ENCODE results near the gene CUEDC1. TPM values are rescaled to one million over a fixed set of nuclear protein-coding genes. Genes with fewer than 3 reads are reported as not detected.
"Not testable (repeated sequence)": the region's sequence is repeated elsewhere in the genome, so short reads cannot be mapped to it uniquely, and the experiment has no call there.

The CUEDC1 gene
- total RNA-seq, 3 donors from 2014 or later, result 23.5 to 46.8 (median 23.6) TPM

DNA sequence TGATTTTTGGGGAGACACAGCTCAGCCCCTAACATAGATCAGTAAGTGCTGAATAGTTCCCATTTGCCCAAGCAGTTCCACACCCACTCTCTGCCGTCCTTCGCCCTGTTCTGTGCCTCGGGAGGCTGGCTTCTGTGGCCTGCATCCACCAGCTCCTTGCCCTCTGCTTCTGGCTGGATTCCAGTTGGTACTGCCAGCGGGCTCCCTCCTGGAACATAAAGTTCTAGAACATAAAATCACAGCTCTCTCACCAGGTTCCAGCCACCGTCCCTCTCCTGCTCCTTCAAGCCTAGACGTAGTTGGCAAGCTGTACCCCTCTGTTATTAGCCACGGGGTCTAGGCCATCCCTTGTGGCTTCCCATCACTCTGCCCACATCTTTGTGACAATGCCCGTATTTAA, 101.5 kb downstream of the CUEDC1 start:
- ATAC-seq, result no peak
- peaks cover 28% of the 10 kb centered on the region for H3K4me1 ChIP-seq (ENCODE audit: low read depth)
- TF ChIP-seq, protein P1, sequence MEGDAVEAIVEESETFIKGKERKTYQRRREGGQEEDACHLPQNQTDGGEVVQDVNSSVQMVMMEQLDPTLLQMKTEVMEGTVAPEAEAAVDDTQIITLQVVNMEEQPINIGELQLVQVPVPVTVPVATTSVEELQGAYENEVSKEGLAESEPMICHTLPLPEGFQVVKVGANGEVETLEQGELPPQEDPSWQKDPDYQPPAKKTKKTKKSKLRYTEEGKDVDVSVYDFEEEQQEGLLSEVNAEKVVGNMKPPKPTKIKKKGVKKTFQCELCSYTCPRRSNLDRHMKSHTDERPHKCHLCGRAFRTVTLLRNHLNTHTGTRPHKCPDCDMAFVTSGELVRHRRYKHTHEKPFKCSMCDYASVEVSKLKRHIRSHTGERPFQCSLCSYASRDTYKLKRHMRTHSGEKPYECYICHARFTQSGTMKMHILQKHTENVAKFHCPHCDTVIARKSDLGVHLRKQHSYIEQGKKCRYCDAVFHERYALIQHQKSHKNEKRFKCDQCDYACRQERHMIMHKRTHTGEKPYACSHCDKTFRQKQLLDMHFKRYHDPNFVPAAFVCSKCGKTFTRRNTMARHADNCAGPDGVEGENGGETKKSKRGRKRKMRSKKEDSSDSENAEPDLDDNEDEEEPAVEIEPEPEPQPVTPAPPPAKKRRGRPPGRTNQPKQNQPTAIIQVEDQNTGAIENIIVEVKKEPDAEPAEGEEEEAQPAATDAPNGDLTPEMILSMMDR (IDR thresholded peaks at IDR 0.05), result no peak
- no peak for DNase-seq
- intact Hi-C loops (cut with DNase I, micrococcal nuclease), result no loop called here
- H3K36me3 ChIP-seq (ENCODE audit: low read depth), result no peaks in the 10 kb centered on the region
- no peak overlapping the region for H3K4me3 ChIP-seq
- H3K9me3 ChIP-seq, result no peaks in the 10 kb centered on the region

DNA sequence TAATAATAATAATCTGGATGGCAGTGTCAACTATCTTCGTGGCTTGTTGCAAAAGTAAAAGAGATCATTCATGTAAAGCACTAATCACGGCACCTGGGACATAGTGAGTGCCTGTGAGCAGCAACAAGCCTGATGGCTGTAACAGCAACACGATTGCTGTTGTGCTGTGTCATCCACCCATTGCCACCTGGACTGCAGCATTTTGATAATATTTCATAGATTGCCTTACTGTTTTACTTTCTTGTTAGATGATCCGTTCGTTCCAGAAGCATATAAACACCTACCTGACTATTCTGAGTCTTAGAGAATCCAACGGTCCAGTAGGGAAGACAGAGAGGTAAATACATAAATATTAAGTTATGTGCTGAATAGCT, 102.3 kb downstream of the CUEDC1 start:
- TF ChIP-seq, protein P1 (IDR thresholded peaks at IDR 0.05), result no peak
- ATAC-seq (no peak), DNase-seq (no peak)
- H3K4me3 ChIP-seq, result no peak overlapping the region
- intact Hi-C loops (cut with DNase I, micrococcal nuclease), result no loop called here
- no peaks in the 10 kb centered on the region for H3K36me3 ChIP-seq (ENCODE audit: low read depth)
- peaks cover 26% of the 10 kb centered on the region for H3K4me1 ChIP-seq (ENCODE audit: low read depth)
- H3K9me3 ChIP-seq, result no peaks in the 10 kb centered on the region

DNA sequence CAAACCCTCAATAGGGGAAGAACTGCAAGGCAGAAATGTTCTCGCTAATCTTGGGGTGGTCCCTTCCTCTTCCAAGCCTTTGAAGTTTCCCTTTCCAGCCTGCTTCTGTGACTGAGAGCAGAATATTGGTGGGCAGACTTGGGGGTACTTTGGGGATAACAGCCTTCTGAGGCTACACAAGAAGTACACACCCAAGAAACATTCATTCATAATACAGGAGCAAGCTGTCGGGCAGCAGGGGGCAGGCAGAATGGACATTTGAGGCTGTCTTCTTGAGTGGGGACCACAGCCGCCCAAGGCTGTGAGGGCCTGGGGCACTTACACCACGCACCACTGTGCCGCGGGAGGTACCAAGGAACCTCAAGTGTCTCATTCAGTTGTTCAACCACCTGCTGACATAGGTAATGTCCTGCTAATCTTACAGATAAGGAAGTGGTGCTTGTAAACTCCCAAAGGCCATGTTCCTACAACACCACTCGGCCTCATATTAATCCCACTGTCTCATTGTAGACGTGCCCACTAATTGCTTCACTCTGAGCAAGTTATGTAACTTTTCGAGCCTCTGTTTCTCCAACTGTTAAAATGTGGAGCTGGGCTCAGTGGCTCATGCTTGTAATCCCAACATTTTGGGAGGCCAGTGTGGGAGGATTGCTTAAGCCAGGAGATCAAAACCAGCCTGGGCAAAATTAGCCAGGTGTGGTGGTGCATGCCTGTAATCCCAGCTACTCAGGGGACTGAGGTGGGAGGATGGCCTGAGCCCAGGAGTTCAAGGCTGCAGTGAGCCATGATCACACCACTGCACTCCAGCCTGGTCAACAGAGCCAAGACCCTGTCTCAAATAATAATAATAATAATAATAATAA, 102.9 kb downstream of the CUEDC1 start:
- Histone ChIP-seq H3K4me3 (no peak overlapping the region), H3K9me3 (no peaks in the 10 kb centered on the region), H3K4me1 (ENCODE audit: low read depth) (peaks cover 22% of the 10 kb centered on the region), H3K36me3 (ENCODE audit: low read depth) (no peaks in the 10 kb centered on the region)
- ATAC-seq (no peak), DNase-seq (no peak)
- TF ChIP-seq, protein P1 (IDR thresholded peaks at IDR 0.05), result no peak
- intact Hi-C loops (cut with DNase I, micrococcal nuclease), result no loop called here

DNA sequence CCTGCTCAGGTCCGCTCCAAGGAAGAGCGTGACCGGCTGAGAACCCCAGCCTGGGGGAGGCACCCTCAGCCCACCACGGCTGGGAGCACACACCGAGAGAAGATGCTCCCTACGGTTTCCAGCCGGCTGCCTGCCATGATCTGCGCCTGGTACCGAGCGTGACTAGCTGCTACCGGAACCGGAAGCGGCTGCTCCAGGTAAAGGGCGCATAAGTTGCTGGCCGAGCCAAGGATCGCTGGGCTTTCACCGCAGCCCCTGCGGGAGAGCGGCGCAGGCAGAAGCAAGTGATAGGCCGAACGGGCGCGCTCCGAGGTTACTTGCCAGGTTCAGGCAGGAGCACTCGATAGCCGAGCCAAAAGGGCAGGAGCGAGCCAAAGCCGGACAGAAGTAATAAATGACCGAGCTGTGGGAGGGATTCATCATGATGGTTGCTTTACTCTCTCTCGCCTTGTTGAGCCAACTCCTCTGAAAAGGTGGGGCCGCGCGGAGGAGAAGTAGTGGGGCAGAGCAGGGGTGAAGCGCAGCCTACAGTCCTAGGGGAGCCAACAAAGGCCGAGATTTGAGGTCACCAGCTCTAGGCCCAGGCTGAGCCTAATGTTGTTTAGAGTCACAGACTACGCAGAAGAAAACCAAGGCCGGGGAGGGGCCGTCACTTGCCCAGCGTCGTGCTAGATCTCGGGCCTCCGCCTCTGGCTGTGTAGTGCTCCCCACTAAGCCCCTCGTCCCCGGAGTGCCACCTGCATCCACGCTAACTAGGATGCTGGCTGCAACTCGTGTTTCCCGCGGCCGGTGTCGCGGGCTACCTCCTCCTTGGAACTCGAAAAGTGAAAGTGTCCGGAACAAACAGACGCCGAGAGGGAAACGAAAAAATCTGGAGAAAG, 105.1 kb downstream of the CUEDC1 start, which contains the start of gene MRPS23:
TSS of gene MRPS23 (minus strand) at position 171 of the 881 bp plus-strand sequence. CDS start at position 137, 34 bp downstream.
- Histone ChIP-seq H3K4me1 (ENCODE audit: low read depth) (peaks cover 22% of the 10 kb centered on the region), H3K4me3 (peak within 1 kb of the TSS; percentile 74), H3K9me3 (no peaks in the 10 kb centered on the region), H3K36me3 (ENCODE audit: low read depth) (no peaks in the 10 kb centered on the region)
- DNase-seq (peak; percentile 98 to 99 (median 98)), ATAC-seq (peak; percentile 97)
- intact Hi-C loops (cut with DNase I, micrococcal nuclease), result loop anchor here in 1 of 2 donors (10.0 kb wide), 1 partner anchor 265 kb away; no protein-coding TSS in a partner anchor
- TF ChIP-seq, protein P1 (IDR thresholded peaks at IDR 0.05), result no peak

DNA sequence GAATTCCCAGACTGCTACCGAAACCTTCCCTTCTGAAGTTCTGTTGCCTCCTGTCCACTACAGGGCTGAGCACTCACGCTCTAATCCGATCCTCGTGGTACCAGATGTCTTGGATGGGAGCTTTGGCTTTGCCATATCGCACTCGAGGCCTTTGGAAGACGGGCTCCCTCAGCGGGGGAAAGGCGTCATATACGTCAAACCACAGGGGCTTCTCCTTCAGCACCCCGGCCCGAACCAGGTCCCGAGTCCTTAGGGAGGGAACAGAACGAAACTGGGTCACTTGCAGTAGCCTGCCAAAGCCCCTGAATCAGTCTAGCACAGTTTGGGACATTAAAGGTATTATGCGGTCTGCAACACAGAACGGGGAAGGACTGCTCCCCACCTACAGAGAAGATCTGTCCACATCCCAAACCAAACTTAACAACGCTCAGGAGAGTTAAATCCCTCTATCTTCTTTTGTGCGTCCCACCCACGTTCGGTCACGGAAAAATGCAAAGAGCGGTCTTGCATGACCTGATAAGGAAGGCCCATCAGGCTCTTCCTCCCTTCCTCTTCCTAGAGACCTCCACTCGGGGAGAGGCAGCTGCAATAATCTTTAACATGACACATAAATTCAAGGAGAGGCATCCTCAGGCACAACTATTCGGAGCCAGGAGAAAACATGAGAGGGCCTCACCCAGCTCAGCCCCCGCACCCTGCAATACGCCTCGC, 105.9 kb downstream of the CUEDC1 start:
- TF ChIP-seq, protein P1 (IDR thresholded peaks at IDR 0.05), result no peak
- peaks cover 22% of the 10 kb centered on the region for H3K4me1 ChIP-seq (ENCODE audit: low read depth)
- intact Hi-C loops (cut with DNase I, micrococcal nuclease), result loop anchor here in 1 of 2 donors (10.0 kb wide), 1 partner anchor 265 kb away; no protein-coding TSS in a partner anchor
- ATAC-seq (peak; percentile 5), DNase-seq (peak in 1 of 3 donors; percentile 20)
- no peaks in the 10 kb centered on the region for H3K36me3 ChIP-seq (ENCODE audit: low read depth)
- H3K9me3 ChIP-seq, result no peaks in the 10 kb centered on the region
- peak overlapping the region; percentile 74 for H3K4me3 ChIP-seq

DNA sequence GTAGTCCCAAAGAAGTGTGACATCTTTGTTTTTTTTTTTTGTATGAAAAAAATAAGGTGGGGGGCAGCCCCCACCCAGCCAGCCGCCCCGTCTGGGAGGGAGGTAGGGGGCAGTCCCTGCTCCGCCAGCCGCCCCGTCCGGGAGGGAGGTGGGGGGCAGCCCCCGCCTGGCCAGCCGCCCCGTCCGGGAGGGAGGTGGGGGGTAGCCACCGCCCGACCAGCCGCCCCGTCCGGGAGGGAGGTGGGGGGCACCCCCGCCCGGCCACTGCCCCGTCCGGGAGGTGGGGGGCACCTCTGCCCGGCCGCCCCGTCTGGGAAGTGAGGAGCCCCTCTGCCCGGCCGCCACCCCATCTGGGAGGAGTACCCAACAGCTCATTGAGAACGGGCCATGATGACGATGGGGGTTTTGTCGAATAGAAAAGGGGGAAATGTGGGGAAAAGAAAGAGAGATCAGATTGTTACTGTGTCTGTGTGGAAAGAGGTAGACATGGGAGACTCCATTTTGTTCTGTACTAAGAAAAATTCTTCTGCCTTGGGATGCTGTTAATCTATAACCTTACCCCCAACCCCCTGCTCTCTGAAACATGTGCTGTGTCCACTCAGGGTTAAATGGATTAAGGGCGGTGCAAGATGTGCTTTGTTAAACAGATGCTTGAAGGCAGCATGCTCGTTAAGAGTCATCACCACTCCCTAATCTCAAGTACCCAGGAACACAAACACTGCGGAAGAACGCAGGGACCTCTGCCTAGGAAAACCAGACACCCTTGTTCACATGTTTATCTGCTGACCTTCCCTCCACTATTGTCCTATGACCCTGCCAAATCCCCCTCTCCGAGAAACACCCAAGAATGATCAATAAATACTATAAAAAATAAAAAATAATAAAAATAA, 108.9 kb downstream of the CUEDC1 start:
- ATAC-seq; H3K36me3 ChIP-seq (ENCODE audit: low read depth); H3K4me3 ChIP-seq; DNase-seq; H3K9me3 ChIP-seq: not testable (repeated sequence)
- H3K4me1 ChIP-seq (ENCODE audit: low read depth), result peaks cover 15% of the 10 kb centered on the region
- intact Hi-C loops (cut with DNase I, micrococcal nuclease), result loop anchor here in 1 of 2 donors (10.0 kb wide), 1 partner anchor 268 kb away; no protein-coding TSS in a partner anchor

Data from mucosa of descending colon (tissue), 3 donors.